ENCODE measurements around the gene RALGDS.

- TF ChIP-seq POLR2A (IDR thresholded peaks at IDR 0.05) (no peak), CTCF (IDR thresholded peaks at IDR 0.05) (no peak)
These were observed 14.2 kb upstream of the RALGDS start for GRCh38 chr9:133135146-133135745.
